HG02943 (cell line): Measurements from ENCODE around the gene ETV6.

ENCODE experiments used
- ATAC-seq: cut with Tn5 transposase; IDR thresholded peaks from one replicate; pipeline ENCODE4 v1.9.1; 2021; ENCODE audit warnings: mild to moderate bottlenecking, low read depth, moderate library complexity; ENCODE audit not compliant: unreplicated experiment

ETV6 gene

DNA sequence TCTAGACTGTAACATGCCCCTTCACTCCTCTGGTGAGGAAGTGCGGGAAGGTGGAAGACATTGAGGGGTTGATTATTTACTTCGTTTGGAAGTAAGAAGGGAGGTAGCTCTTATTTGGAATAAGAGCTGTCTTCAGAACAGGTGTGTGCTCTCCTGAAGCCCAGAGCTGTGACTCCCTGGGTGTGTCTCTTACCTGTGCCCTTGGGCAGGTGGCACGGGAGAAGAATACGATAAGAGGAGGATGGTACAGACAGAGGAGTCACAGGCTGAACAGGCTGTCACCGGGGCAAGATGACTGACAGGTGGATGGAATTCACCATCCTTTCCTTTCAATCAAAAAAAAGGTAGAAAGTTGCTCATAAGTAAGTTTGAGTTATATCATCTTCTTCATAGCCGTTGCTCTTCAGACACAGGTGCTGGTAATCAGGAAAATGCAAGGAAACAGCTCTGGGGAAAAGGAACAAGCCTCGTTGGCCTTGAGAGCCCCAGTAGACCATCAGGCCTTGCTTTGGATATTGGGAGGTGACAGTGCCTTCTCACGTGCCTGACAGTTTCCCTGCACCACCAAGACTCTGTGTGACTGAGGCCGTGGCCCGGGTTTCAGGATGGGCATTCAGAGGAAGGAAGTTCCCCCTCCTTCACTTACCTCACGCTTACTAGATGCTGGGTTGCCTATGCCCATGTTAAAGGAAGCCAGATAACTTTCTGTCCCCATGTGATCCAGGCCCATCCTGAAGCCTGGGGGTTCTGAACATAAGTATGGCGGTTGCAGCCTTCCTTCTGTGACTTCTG lies 120.4 kb downstream of the ETV6 start:
- no peak for ATAC-seq

DNA sequence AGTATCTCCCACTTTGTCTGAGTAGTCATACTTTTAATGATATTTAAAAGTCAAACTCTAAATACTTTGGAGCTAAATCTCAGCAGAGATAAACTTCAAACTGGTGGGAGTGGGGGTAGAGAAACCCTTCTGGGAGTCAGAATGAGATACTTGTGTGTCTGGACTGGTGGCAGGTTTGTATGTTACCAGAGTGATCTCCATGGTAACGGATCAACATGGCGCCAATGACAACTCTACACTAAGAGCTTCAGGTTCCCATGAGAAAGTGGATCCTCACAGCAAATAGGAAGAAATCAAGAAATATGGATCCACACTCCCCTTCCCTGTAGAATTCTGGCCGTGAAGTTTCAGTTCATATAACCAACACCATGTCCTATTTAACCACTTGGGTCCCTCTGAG lies 121.9 kb downstream of the ETV6 start:
- no peak for ATAC-seq

DNA sequence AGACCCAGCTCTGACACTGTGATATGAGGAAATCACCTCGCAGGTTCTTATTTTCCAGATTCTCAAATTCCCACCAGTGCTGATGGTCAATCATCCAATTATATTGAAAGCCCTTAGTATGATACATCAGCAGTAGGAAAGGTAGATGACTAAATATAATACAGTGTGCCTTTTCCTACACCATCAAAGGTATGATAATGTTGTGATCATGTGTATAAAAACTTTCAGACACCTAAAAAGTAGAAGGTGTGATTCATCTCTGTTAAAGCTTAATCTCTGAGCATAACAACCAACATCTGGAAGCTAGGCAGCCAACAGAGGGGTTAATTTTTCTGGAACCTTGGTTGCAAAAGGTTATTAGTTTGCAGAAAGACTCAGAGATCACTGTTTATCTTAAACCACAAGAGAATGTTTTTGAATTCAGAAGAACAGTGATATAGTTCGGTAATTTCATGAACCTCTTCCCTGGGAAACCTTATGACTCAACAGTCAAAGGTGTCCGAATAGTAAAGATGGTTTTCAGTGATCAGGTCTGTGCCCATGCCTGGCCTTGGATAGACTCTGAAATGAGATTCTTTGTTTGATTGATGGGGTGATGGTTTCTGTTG lies 122.5 kb downstream of the ETV6 start:
- ATAC-seq = no peak

DNA sequence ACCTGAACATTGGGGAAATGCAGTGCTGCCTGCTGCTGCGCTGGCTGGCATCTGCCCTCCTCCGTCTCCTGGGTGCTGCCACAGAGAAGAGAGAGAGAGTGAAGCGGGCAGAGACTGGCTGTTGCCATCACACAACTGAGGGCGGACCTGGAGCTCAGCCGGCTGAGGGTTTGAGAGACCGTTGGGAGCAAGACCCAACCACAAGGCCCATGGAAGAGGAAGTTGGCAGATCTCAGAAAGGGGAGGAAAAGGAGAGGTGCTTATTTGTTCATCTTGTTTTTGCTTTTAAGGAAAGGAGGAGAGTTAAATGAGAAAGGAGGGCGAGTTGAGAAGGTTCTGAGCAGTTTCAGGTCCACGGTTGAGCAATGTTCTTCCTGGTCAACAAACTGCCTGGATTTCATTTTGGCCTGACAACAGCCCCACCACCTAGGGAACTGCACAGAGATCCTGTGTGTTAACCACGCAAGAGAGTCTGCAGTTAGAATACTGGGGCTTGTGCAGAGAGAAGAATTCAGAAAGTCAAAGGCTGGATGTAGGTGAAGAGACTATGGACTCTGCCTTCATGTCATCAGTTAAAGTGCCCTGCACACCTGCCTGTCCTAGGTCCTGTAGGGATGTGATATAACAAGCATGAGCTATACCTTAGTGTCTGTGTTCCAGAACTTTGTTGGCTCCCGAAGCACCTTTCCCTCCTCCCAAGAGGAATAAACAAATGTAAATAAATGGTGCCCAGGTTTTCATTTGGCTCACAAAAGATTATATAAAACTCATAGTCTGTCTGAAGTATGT lies 124.6 kb downstream of the ETV6 start:
- no peak for ATAC-seq

DNA sequence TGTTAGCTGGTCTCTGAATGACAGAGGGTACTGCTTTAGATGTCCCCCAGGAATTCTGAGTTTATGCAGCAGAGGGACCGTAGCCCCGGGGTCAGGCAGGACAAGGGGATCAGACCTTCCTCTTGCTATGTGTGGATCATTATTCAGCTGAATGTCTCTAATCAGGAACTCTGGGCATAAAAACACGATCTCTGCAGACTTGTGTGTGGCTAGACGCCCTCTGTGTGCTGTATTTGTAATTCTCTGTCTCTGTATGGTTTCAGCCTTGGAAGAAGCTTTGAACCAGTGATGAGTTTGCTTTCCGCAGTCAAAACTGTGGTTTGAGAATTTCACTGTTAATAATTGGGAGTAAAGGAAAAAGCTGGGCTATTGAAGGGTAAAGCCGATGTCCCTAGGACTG lies 125.3 kb downstream of the ETV6 start:
- ATAC-seq = no peak

DNA sequence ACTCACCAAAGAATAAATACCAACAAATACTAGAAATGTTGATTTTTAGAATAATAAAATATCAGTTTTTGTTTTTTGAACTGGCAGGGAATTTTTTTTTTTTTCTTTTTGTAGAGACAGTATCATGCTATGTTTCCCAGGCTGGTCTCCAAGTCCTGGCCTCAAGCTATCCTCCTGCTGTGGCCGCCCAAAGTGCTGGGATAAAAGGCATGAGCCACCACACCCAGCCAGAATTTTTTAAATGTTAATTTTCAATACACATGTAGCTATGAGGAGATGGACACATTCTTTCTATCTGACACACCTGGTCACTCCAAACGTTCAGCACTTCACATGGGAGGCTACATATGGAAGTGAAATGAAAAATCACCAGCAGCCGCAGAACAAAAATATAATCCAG lies 126.8 kb downstream of the ETV6 start:
- no peak for ATAC-seq

DNA sequence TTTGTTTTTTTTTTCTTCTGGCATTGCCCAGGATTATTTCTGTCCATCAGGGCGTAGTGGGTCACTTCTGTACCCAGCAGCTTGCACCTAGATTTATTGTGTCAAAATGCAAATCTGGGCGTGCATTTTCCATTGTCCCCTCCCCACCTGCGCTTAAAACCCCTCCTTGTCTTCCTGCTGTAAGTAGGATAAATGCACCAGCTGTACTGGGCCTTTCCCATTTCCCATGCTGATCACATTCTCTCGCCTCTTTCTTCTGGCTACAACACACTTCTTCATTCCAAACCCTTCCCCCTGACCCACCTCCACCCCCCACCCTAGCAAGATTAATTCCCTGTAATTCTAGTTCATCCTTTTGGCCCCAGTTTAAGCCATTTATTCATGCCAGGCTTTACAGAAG lies 128.0 kb downstream of the ETV6 start:
- no peak for ATAC-seq

DNA sequence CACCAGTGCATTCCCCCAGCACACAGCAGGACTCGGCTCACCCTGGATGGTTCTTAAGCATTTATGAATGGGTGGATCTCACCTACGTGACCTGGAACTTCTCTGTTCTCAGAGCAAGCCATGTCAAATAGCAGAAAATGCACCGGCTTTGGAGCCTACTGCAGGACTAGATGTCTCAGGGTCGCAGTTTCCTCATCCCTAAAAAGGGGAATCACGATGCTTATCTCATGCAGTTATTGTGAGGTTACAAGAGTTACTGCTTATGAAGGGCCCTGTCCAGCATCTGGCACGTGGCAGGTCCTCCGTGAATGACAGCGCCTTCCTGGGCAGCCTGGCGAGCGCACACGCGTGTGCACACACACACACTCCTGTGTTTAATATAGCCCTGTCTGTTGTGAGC lies 128.5 kb downstream of the ETV6 start:
- no peak for ATAC-seq

DNA sequence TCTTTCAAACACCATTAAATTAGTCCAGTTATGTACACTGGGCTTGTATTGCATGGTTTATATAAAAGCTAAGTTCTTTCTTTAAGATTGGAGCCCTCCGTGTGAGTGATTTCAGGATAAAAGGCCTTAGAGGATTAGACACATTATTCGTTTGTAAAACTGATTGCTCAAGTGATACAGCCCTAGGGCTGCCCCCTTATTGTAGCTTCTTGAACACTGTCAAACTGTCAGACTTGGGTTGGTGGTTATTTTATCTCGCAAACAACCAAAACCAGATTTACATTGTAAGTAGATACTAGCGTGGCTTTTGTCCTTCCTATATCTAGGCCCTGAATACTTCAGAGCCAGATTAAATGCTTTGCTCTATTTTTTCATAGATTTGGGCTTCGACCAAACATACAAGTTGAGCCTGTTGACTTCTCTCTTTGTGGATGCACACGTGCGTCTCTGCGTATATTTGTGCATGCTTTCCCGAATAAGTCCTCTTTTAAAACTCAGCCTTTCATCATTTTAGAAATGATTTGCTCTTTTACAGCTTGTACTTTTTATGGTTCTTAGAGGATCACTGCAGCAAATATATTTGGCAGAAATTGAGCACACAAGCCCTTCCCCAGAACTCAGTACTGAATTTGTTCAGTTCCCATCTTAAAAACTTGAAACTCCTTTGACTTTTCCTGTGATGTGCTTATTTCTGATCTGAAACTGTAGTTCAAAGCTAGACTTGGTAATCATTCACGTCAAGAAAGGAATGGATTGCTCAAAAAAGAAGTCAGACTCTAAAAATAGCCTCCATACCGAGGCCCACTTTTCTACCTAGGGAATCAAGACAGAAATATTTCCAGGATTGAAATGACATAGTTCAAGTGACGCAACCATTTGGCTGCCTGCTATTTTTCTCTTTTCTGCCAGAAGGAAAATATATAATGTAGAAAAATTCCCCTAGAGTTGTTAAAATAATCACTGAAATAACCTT lies 129.5 kb downstream of the ETV6 start:
- ATAC-seq = no peak

DNA sequence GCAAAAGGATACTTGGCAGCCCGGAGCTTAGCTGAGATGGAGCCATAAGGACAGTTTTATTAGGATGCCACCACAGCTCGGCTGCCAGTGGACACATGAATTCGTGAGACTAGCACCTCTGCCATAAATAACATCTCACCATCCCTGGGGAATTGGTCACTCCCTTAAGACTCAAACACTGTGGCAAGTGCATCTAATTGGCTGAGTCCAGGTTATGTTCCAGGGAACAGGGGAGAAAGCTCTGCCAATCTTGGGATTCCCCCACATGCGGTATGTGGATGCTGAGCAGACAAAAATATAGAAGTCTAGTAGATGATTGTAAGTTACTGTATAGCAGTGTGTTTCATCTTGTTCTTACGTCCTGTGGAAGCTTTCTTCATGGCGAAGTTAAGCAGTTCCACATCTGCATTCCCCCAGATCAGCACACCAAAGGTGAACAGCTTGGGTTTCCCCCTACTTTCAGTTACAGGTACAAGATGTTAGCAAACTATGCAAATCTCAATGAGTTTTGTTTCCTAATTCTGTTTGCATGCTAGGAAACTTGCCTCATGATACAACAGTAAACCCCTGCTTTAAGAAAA lies 131.1 kb downstream of the ETV6 start:
- peak; percentile 78 for ATAC-seq

DNA sequence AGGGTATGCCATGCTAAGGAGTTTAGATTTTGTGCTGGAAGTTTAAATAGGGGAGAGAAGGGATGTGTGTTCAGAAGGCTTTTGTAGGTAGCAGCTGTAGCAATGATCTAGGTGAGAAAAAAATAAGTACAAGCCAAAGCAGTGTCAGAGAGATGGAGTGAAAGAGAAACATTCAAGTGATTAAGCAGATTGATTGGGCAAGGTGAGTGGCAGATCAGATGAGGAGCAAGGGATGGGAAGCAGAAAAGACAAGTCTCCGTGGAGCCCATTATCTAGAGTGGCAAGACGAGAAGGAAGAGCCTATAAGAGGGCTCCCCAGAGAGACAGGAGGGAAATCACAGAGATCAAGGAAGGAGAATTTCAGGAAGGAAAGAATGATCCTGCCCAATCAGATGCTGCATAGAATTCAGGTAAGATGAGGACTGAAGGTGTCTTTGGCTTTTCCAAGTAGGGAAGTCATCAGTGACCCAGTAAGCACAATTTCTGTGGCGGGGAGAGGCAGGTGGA lies 133.5 kb downstream of the ETV6 start:
- no peak for ATAC-seq

DNA sequence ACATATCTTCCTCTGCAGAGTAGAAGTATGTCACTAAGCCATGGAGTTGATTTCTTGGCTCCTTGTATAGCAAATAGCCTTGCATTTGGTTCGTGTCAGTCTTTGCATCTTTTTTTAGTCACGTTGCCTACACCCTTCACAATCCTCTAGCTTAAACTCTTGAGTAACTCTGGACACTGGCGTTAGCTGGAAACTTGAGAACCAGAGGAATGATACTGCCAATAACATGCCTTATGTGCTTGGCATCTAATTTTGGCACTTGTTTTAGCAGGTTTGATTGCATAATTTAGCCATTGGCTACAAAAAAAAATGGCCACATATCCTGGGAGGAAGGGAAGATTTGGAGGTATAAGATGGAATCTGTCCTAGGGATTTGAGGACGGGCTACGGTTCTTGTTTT lies 136.2 kb downstream of the ETV6 start:
- no peak for ATAC-seq

DNA sequence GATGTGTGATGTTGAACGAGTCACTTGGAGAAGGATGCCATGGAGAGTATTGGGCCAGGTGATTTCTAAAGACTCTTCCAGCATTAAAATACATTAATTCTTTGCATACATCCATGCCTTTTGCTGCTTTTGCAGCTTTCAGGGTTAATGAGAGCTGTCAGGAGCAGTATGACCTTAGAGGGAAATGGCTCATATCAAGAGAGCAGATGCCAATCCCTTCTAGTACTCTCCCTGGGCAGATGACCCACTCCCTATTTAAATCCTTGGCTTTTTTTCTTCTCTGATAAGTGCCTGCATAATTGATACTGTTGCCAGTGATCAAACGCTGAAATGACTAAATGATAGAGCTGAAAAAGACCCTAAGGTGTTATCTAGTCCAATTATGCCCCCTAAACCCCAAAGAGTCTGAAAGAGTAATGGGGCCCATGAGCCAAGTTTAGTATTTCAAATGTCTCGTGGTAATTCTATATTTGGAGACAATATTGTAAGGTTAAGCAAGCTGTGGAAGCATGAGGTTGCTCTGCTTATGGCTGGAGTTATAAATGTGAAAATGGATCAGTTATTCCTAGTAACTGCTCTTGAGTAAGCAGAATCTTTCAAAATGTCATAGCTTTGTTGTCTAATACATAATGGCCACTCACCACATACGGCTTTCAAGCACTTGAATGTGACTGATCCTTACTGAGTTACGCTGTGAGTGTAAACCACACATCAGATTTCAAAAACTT lies 137.3 kb downstream of the ETV6 start:
- no peak for ATAC-seq

DNA sequence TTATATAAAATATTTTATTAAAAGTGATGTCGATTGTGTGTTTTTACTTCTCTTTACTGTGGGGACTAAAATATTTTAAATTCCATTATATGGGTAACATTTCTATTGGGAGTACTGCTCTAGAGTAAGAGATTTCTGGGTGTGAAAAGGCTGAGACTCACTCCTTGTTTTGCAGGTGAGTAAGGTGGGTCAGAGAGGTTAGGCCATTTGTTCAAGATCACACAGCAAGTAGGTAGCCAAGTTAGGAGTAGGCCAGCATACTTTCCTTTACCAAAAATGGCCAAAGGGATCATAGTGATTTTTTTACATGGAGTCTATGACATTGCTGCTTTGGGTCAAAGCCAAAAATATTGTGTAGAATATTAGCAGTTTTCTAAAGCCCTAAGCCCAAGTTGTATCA lies 138.0 kb downstream of the ETV6 start:
- no peak for ATAC-seq

DNA sequence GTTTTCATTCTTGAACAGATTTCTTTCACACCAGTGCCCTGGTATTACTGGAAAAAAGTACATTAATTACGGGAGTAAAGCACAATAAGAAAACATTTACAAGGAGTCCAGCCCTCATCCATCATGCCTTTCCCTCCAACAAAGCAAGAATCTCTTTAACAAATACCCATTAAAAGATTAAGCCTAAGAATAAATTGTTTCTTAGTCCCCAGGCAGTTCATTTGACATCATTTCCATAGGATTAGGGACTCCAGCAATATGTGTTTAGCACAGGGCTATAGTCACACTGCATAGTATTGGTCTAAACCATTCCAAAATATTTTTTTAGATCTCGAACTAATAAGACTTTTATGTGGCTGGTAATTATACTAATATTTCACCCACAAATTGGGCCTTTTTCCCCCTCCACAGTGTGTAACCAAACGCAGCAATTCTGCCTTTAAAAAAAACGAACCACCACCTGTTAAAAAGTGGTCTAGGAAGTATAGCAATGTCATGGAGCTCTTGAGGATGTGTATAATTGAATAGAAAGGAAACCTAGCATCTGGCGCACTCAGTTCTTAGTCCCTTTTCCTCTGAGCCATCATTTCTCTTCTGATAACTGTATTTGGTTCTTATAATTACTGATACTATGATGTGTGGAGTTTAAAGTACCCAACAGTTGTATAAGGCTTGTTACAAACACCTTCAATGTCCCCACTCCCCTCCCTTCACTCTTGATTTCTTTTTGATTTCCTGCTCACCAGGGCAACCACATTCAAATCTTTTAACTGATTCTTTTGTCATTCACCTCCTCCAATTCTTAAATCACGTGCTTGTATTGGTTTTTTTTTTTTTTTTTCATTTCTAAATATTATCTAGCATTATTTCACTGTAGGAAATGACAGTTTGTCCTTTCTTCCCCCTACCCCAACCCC lies 138.7 kb downstream of the ETV6 start:
- no peak for ATAC-seq

DNA sequence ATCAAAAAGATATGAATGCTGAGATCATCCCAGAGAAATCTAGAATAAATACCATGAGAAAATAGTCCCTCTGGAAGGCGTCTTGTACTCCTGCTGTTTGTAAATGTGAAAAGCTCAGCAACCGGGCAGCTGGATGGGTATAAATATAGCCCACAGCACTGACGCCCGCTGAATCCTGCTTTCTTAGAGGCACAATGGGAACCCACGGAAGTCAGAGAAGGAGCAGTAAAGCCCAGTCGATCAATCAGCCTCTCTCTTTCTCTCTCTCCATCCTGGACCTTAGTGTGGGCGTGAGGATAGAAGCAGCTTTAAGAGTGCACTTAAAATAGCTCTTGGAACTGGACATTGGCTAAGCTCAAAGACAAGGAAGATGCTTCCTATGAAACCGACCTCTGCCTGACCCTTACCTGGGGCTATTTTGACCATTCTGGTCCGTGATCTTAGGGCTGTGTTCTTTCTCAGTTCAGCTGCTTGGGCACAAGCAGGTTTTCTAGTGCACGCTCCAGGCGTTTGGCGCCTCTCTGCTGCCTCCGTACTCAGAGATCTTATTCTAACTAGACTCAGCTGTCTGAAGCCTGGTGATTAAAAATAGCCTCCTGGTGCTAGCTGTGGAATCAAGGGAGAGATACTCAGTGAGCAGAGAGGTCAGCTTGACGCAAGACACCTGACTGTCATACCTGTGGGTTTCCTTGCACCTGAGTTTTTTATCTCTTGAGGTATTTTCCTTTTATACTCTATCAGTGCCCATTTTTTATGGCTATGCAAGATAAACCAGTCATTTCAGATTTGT lies 144.6 kb downstream of the ETV6 start:
- ATAC-seq = no peak

DNA sequence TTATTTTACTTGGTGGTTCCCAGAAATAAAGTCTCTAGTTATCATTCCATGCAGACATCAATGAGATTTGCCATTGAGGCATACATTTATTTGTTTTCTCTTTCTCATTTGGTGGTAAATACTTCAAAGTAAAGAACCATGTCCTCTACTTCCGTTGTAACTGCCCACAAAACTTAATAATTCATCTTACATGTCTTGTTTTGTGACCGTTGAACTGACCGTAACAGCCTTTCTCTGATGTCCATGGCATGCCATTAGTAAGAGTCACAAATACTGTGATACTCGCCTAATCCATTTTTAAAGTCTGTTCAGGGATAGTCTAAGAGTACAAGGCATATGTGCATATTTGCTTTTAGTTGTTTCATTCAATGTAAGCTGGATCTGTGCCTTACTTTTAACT lies 145.3 kb downstream of the ETV6 start:
- no peak for ATAC-seq
